Measurements from ENCODE around the gene CDC16. TPM values are rescaled to one million over a fixed set of nuclear protein-coding genes. Genes with fewer than 3 reads are reported as not detected.

CDC16 gene
- total RNA-seq, 4 donors from 2014 or later, result 40.1 to 53.1 (median 47.4) TPM

DNA sequence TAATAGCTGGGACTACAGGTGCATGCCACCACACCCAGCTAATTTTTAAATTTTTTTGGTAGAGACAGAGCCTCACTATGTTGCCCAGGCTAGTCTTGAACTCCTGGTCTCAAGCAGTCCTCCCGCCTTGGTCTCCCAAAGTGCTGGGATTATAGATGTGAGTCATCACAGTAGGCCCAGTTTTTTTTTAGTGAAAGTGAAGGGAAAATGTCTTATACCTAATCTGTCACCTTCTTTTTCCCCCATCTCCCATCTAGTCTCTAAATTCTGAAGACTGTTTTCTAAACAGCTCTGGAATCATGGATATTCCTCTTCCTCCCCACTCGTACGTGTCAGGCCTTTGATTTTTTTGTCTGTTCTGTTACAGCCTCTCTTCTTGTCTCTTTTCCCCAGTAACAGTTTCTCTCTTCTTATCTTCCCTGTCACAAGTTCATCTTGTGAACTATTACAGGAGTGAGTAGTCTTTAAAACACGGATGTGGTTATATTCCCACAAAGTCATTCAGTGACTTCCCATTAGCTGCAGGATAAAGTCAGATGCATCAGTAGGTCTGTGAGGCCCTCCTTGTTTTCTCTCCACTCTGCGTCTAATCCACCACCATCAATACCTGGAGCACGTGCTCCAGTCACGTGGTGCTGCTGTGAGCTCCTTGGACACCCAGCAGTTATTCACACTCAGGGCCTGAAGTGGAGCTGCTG is 2.9 kb downstream of the CDC16 start:
- H3K27ac ChIP-seq, result no peak overlapping the region
- TF ChIP-seq, protein P1, sequence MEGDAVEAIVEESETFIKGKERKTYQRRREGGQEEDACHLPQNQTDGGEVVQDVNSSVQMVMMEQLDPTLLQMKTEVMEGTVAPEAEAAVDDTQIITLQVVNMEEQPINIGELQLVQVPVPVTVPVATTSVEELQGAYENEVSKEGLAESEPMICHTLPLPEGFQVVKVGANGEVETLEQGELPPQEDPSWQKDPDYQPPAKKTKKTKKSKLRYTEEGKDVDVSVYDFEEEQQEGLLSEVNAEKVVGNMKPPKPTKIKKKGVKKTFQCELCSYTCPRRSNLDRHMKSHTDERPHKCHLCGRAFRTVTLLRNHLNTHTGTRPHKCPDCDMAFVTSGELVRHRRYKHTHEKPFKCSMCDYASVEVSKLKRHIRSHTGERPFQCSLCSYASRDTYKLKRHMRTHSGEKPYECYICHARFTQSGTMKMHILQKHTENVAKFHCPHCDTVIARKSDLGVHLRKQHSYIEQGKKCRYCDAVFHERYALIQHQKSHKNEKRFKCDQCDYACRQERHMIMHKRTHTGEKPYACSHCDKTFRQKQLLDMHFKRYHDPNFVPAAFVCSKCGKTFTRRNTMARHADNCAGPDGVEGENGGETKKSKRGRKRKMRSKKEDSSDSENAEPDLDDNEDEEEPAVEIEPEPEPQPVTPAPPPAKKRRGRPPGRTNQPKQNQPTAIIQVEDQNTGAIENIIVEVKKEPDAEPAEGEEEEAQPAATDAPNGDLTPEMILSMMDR (IDR thresholded peaks at IDR 0.05), result no peak
- TF ChIP-seq POLR2A (IDR thresholded peaks at IDR 0.05), result no peak
- TF ChIP-seq EP300 (IDR thresholded peaks at IDR 0.05), result no peak
- TF ChIP-seq POLR2AphosphoS5 (IDR thresholded peaks at IDR 0.05), result no peak
- no peaks in the 10 kb centered on the region for H3K27me3 ChIP-seq
- no peaks in the 10 kb centered on the region for H3K9me3 ChIP-seq
- no peak for ATAC-seq
- H3K36me3 ChIP-seq, result peaks cover 0 to 60% of the 10 kb centered on the region in 2 donors
- H3K4me3 ChIP-seq, result no peak overlapping the region
- WGBS, 2 donors (ENCODE audit: low coverage in 1 of 2), result 81 to 84% methylated on average over 7 of the region's 7 CpGs
- H3K4me1 ChIP-seq, result peaks cover 0 to 27% (median 7%) of the 10 kb centered on the region in 3 donors

DNA sequence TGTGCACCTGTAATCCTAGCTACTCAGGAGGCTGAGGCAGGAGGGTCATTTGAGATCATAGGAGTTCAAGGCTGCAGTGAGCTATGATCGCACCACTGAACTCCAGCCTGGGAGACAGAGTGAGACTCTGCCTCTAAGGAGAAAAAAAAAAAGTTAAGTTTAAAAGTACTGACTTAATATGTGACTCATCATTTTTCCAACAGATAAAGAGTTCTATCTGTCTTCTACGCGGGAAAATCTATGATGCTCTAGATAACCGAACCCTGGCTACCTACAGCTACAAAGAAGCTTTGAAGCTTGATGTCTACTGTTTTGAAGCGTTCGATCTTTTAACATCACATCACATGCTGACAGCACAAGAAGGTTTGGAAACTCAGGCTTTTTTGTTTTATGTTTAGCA is 7.2 kb downstream of the CDC16 start:
- WGBS, 2 donors (ENCODE audit: low coverage in 1 of 2), result 91 to 95% methylated on average over 5 to 6 of the region's 6 CpGs
- no peak for TF ChIP-seq EP300 (IDR thresholded peaks at IDR 0.05)
- no peak for TF ChIP-seq POLR2A (IDR thresholded peaks at IDR 0.05)
- no peak for TF ChIP-seq POLR2AphosphoS5 (IDR thresholded peaks at IDR 0.05)
- peaks cover 3 to 100% of the 10 kb centered on the region in 2 donors for H3K36me3 ChIP-seq
- no peak for ATAC-seq
- H3K9me3 ChIP-seq, result no peaks in the 10 kb centered on the region
- no peaks in the 10 kb centered on the region for H3K27me3 ChIP-seq
- no peak overlapping the region for H3K27ac ChIP-seq
- no peak overlapping the region for H3K4me3 ChIP-seq
- peaks cover 0 to 5% (median 0%) of the 10 kb centered on the region in 3 donors for H3K4me1 ChIP-seq

DNA sequence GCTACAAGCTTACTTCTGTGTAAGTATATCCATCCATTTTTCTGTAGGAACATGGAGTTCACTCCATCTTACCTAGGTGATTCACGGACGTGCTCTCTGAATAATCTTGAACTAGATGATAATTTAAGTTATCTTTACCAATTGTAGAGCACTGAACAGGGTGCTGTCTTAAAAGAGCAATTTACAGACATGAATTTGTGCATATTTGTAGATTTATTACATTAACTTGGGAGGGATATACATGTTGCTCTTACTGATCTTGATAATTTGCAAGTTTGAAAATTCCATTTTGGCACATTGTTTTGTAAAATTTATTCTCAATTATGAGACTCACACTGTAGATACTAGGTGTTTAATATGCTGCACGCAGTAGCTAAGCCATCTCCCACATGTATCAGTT is 9.3 kb downstream of the CDC16 start:
- H3K9me3 ChIP-seq, result no peaks in the 10 kb centered on the region
- peaks cover 3 to 100% of the 10 kb centered on the region in 2 donors for H3K36me3 ChIP-seq
- TF ChIP-seq EP300 (IDR thresholded peaks at IDR 0.05) (no peak), POLR2AphosphoS5 (IDR thresholded peaks at IDR 0.05) (no peak), POLR2A (IDR thresholded peaks at IDR 0.05) (no peak)
- TF ChIP-seq, protein P1 (IDR thresholded peaks at IDR 0.05), result no peak
- H3K27ac ChIP-seq, result no peak overlapping the region
- H3K4me1 ChIP-seq, result no peaks in the 10 kb centered on the region
- 83 to 93% methylated on average over 3 of the region's 3 CpGs for WGBS, 2 donors (ENCODE audit: low coverage in 1 of 2)
- H3K27me3 ChIP-seq, result no peaks in the 10 kb centered on the region
- ATAC-seq, result no peak
- no peak overlapping the region for H3K4me3 ChIP-seq

DNA sequence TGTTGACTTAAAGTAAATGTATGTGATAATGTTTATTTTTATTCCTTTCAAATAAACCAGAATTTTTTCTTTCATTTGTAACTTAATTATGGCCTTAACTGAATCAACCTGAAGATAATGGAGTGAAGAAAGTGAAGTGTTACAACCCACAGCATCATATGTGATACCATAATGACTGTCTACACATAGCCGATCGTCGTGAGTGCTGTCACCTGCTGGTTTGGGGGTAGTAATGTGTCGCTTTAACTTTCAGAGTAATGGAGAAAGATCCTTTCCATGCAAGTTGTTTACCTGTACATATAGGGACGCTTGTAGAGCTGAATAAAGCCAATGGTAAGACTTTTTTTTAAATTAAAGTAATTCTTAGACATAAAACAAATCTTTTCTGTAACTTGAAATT is 9.9 kb downstream of the CDC16 start:
- H3K27ac ChIP-seq, result no peak overlapping the region
- H3K27me3 ChIP-seq, result no peaks in the 10 kb centered on the region
- ATAC-seq, result no peak
- peaks cover 3 to 100% of the 10 kb centered on the region in 2 donors for H3K36me3 ChIP-seq
- no peaks in the 10 kb centered on the region for H3K9me3 ChIP-seq
- 81 to 85% methylated on average over 3 to 5 of the region's 5 CpGs for WGBS, 2 donors (ENCODE audit: low coverage in 1 of 2)
- TF ChIP-seq, protein P1 (IDR thresholded peaks at IDR 0.05), result no peak
- TF ChIP-seq EP300 (IDR thresholded peaks at IDR 0.05), result no peak
- no peak for TF ChIP-seq POLR2A (IDR thresholded peaks at IDR 0.05)
- TF ChIP-seq POLR2AphosphoS5 (IDR thresholded peaks at IDR 0.05), result no peak
- H3K4me3 ChIP-seq, result no peak overlapping the region
- no peaks in the 10 kb centered on the region for H3K4me1 ChIP-seq

DNA sequence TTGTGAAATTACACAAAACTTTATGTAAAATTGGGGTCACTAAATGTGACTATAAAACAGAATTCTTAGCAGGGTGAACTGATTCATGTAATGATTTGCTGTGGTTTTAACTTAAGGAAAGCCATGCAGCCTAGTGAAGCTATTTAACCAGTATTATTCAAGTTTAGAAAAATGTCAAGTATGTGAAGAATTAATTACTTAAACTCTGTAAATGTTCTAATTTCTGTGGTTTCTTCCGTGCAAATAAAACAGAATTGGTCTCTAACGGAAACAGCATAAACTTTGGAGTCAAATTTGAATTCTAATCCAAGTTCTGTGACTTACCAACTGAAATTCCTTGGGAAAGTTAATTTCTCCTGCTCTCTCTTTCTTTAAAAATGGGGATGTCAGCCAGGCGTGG is 13.3 kb downstream of the CDC16 start:
- no peak for TF ChIP-seq POLR2AphosphoS5 (IDR thresholded peaks at IDR 0.05)
- no peak for TF ChIP-seq EP300 (IDR thresholded peaks at IDR 0.05)
- TF ChIP-seq, protein P1 (IDR thresholded peaks at IDR 0.05), result no peak
- no peak for TF ChIP-seq POLR2A (IDR thresholded peaks at IDR 0.05)
- WGBS, 2 donors (ENCODE audit: low coverage in 1 of 2), result 68 to 84% methylated on average over 2 to 3 of the region's 3 CpGs
- Histone ChIP-seq H3K9me3 (no peaks in the 10 kb centered on the region), H3K4me1 (no peaks in the 10 kb centered on the region), H3K27ac (no peak overlapping the region), H3K27me3 (no peaks in the 10 kb centered on the region), H3K4me3 (no peak overlapping the region), H3K36me3 (peaks cover 7 to 100% of the 10 kb centered on the region in 2 donors)
- no peak for ATAC-seq

Data from gastroesophageal sphincter (tissue), 4 donors.